Activated CD8-positive, alpha-beta memory T cell treated with anti-CD3 and anti-CD28 coated beads, Interleukin-2, amount 10 ng/mL, durations not matched to agents 7 days and 5 days (primary cell): Measurements from ENCODE around the gene ZNF609. TPM values are rescaled to one million over a fixed set of nuclear protein-coding genes. Genes with fewer than 3 reads are reported as not detected.

Experiments
- ATAC-seq: fragments of 150-1000 bp; cut with Tn5 transposase; one replicate; pipeline ENCODE4 v1.10.0; 2021; ENCODE audit warnings: moderate library complexity
- CTCF ChIA-PET: fragments of 350-600 bp; sonication (Branson Sonifier 250); formaldehyde crosslinking; loops from one replicate; lab custom pipeline; 2021; ENCODE audit warnings: antibody characterized with exemption; lab: Charles Lee
- DNase-seq: peaks from one replicate; pipeline ENCODE4 v3.0.0-alpha.2; 2020
- H3K27ac Mint-ChIP-seq: one replicate; pipeline ENCODE4 v1.8.0; 2021; ENCODE audit warnings: mild to moderate bottlenecking, mixed read lengths
- H3K27me3 Mint-ChIP-seq: one replicate; pipeline ENCODE4 v1.8.0; 2021; ENCODE audit warnings: mixed read lengths
- H3K36me3 Mint-ChIP-seq: one replicate; pipeline ENCODE4 v1.8.0; 2021; ENCODE audit warnings: mild to moderate bottlenecking, mixed read lengths
- H3K4me1 Mint-ChIP-seq: one replicate; pipeline ENCODE4 v1.8.0; 2021; ENCODE audit warnings: mixed read lengths
- H3K4me3 Mint-ChIP-seq: one replicate; pipeline ENCODE4 v1.8.0; 2021; ENCODE audit warnings: mild to moderate bottlenecking, moderate library complexity, mixed read lengths
- H3K9me3 Mint-ChIP-seq: one replicate; pipeline ENCODE4 v1.8.0; 2022; ENCODE audit warnings: low read depth, mixed read lengths
- total RNA-seq, 2 experiments: library from RNA; stranded (reverse); gene quantifications; one replicate each; pipeline ENCODE4 v1.2.3, GENCODE V29; 2021

The ZNF609 gene
- total RNA-seq, 2 experiments from 2014 or later = 36.8 to 47.5 TPM

DNA sequence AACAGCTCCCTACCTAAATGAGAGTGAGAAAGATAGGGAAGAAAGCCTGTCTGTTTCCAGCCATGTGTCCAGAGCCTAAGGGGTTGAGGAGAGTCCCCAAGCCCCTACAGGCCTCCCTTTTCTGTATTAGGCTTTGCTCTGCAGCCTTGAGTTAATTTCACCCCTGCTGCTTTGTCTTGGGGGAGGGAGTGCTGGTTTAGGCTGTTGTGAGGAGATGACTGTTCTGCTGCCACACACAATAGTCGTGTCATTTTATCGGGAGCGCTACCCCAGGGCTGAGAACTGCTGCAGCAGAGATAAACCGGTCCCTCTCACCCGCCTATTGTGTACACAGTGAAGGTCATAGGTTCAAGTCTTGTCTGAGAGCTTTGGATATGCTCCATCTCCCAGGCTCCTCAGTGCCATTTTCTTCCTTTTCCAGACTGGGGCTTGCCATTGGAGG lies 1.4 kb downstream of the ZNF609 start:
- CTCF ChIA-PET = interaction anchor here (0.6 to 0.7 kb wide), 2 partner anchors 178 to 267 kb away, joined by 3 read pairs; no protein-coding TSS in a partner anchor
- H3K9me3 Mint-ChIP-seq = no peaks in the 10 kb centered on the region
- H3K4me1 Mint-ChIP-seq = peaks cover 47% of the 10 kb centered on the region
- peak overlapping the region; percentile 89 for H3K27ac Mint-ChIP-seq
- H3K36me3 Mint-ChIP-seq = peaks cover 8% of the 10 kb centered on the region
- H3K27me3 Mint-ChIP-seq = no peaks in the 10 kb centered on the region
- ATAC-seq (peak; percentile 43), DNase-seq (peak; percentile 59)
- H3K4me3 Mint-ChIP-seq = peak overlapping the region; percentile 82

DNA sequence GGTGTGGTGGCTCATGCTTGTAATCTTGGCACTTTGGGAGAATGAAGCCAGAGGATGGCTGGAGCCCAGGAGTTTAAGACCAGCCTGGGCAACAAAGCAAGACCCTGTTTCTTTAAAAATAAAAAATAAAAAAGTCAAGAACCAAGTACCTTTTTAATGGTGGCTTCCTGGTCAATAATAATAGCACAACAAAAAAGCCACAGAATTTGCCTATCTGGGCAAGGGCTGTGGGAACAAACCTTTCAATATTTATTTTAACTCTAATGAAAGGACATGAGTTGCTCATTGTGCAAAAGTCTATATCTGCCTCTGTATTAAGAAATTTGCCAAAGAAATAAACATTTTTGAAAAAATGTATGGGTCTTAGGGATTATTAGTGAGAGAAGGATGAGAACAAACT lies 2.1 kb downstream of the ZNF609 start:
- CTCF ChIA-PET = no interaction called here
- H3K36me3 Mint-ChIP-seq = peaks cover 10% of the 10 kb centered on the region
- DNase-seq = no peak
- H3K27ac Mint-ChIP-seq = no peak overlapping the region
- H3K27me3 Mint-ChIP-seq = no peaks in the 10 kb centered on the region
- peaks cover 47% of the 10 kb centered on the region for H3K4me1 Mint-ChIP-seq
- peak overlapping the region; percentile 82 for H3K4me3 Mint-ChIP-seq
- no peak for ATAC-seq
- no peaks in the 10 kb centered on the region for H3K9me3 Mint-ChIP-seq

GRCh38 chr15:64464276-64465005 lies 4.1 kb downstream of the ZNF609 start:
- H3K4me3 Mint-ChIP-seq = no peak overlapping the region
- no peak for ATAC-seq
- no peak for DNase-seq
- H3K9me3 Mint-ChIP-seq = no peaks in the 10 kb centered on the region
- H3K36me3 Mint-ChIP-seq = peaks cover 13% of the 10 kb centered on the region
- peak overlapping the region; percentile 13 for H3K27ac Mint-ChIP-seq
- CTCF ChIA-PET = interaction anchor here (0.6 to 1.2 kb wide), 3 partner anchors 39 to 1030 kb away, joined by 3 to 4 read pairs (median 3); no protein-coding TSS in a partner anchor
- peaks cover 44% of the 10 kb centered on the region for H3K4me1 Mint-ChIP-seq
- H3K27me3 Mint-ChIP-seq = no peaks in the 10 kb centered on the region

DNA sequence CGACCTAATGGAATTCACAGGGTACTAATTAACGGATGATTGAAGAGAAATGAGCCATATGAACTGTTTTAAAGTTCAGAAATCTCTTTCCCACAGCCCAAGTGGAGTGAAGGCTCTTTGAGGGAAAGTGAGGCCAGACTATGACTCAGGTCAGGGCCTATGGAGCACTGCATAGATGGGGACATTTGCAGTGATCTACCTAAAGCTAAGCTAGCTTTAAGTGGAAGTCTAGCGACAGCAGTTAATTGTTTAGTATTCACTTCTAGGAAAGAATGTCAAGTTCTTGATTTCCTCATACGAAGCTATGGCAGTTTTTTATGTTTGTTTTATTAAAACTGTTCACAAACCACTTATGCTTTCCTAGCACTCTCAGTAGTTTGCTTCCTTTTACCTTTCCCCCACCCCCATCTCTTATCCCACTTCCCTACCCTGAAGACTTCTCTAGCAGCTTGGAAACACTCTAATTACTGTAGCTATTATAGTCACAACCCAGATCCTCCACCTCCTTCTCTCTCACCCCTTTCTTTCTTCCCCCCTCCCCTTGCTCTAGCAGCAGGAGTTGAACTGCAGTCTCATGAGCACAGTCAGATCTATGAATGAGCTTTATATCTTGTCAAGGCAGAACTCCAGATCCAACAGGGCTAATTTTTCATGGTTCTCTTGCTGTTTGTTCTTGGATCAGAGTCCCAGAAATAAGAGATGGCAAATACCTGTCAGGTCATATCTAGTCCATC lies 6.2 kb downstream of the ZNF609 start:
- H3K27me3 Mint-ChIP-seq = no peaks in the 10 kb centered on the region
- DNase-seq (no peak), ATAC-seq (no peak)
- H3K27ac Mint-ChIP-seq = no peak overlapping the region
- peaks cover 32% of the 10 kb centered on the region for H3K4me1 Mint-ChIP-seq
- H3K4me3 Mint-ChIP-seq = no peak overlapping the region
- peaks cover 16% of the 10 kb centered on the region for H3K36me3 Mint-ChIP-seq
- H3K9me3 Mint-ChIP-seq = no peaks in the 10 kb centered on the region
- CTCF ChIA-PET = interaction anchor here (0.7 kb wide), 1 partner anchor 9 kb away, joined by 3 read pairs; no protein-coding TSS in a partner anchor

- Mint-ChIP-seq H3K27me3 (no peaks in the 10 kb centered on the region), H3K9me3 (no peaks in the 10 kb centered on the region), H3K4me3 (no peak overlapping the region), H3K4me1 (peaks cover 8% of the 10 kb centered on the region), H3K36me3 (peaks cover 16% of the 10 kb centered on the region), H3K27ac (no peak overlapping the region)
- CTCF ChIA-PET = no interaction called here
- ATAC-seq (no peak), DNase-seq (no peak)
Measured at GRCh38 chr15:64472161-64472560, 11.8 kb downstream of the ZNF609 start.

DNA sequence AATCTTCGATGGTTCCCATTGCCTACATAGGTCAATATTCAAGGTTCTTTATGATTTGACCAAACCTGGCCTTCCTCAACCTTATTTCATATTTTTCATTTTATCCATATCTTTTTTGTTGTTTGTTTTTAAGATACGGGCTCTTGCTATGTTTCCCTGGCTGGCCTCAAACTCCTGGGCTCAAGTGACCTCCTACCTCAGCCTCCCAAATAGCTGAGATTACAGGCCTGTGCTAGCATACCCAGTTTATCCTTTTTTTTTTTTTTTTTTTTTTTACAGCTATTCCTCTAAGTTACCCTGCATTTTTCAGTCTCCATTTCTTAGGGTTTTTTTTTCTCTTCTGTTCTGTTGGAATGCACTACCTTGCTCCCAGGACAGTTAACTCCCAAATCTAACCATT lies 14.5 kb downstream of the ZNF609 start:
- Mint-ChIP-seq H3K27me3 (no peaks in the 10 kb centered on the region), H3K36me3 (peaks cover 12% of the 10 kb centered on the region), H3K27ac (no peak overlapping the region), H3K4me1 (peaks cover 8% of the 10 kb centered on the region), H3K9me3 (no peaks in the 10 kb centered on the region), H3K4me3 (no peak overlapping the region)
- ATAC-seq (no peak), DNase-seq (no peak)
- CTCF ChIA-PET = no interaction called here

DNA sequence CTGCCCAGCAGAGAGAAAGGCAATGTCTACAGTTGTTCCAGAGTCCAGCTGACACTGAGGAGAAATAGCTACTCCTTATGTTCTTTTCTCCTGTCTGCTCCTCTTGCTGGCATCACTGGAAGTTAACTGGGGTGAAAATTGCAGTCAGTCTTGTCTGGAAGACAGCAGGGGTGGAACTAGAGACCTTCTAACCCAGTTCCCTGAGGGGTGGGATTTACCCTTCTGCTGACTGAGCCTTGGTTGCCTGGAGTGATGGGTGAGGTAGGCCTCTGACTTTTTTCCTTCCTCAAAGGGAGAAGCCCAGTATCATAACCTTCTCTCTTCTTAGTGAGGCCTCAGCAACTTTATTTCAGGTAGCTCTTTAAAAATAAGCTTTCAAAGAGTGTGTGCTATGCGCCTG lies 16.2 kb downstream of the ZNF609 start:
- H3K27ac Mint-ChIP-seq = no peak overlapping the region
- CTCF ChIA-PET = interaction anchor here (1.5 kb wide), 1 partner anchor 177 kb away, joined by 3 read pairs; no protein-coding TSS in a partner anchor
- DNase-seq (no peak), ATAC-seq (no peak)
- no peak overlapping the region for H3K4me3 Mint-ChIP-seq
- no peaks in the 10 kb centered on the region for H3K27me3 Mint-ChIP-seq
- H3K36me3 Mint-ChIP-seq = peaks cover 9% of the 10 kb centered on the region
- H3K9me3 Mint-ChIP-seq = no peaks in the 10 kb centered on the region
- peaks cover 8% of the 10 kb centered on the region for H3K4me1 Mint-ChIP-seq

GRCh38 chr15:64478863-64479262 lies 18.5 kb downstream of the ZNF609 start:
- ATAC-seq (no peak), DNase-seq (no peak)
- no peaks in the 10 kb centered on the region for H3K27me3 Mint-ChIP-seq
- no peaks in the 10 kb centered on the region for H3K9me3 Mint-ChIP-seq
- H3K4me1 Mint-ChIP-seq = peaks cover 8% of the 10 kb centered on the region
- CTCF ChIA-PET = interaction anchor here (0.7 kb wide), 1 partner anchor 40 kb away, joined by 4 read pairs; no protein-coding TSS in a partner anchor
- peaks cover 9% of the 10 kb centered on the region for H3K36me3 Mint-ChIP-seq
- H3K4me3 Mint-ChIP-seq = no peak overlapping the region
- no peak overlapping the region for H3K27ac Mint-ChIP-seq

DNA sequence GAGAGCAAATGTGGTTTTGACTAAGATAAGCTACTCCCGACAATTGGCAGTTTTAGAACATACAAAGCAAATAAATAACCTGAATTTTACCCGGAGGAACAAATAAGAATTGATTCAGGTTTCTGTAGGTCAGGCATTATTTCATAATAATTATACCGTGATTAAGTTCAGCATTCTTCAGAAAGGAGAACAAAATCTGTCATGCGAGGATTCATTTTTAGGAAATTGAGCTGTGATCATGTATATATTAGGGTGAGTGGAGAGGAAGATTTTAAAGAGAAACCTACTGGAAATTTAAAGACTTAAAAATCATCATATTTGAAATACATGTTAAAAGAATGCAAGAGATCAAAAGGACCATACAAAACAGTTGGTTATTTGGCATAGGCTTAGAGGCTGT lies 20.5 kb downstream of the ZNF609 start:
- no peaks in the 10 kb centered on the region for H3K27me3 Mint-ChIP-seq
- peaks cover 10% of the 10 kb centered on the region for H3K36me3 Mint-ChIP-seq
- CTCF ChIA-PET = no interaction called here
- DNase-seq (no peak), ATAC-seq (no peak)
- no peak overlapping the region for H3K27ac Mint-ChIP-seq
- H3K9me3 Mint-ChIP-seq = no peaks in the 10 kb centered on the region
- no peak overlapping the region for H3K4me3 Mint-ChIP-seq
- peaks cover 5% of the 10 kb centered on the region for H3K4me1 Mint-ChIP-seq

- Mint-ChIP-seq H3K9me3 (no peaks in the 10 kb centered on the region), H3K36me3 (peaks cover 17% of the 10 kb centered on the region), H3K27ac (no peak overlapping the region), H3K4me3 (no peak overlapping the region), H3K4me1 (no peaks in the 10 kb centered on the region), H3K27me3 (no peaks in the 10 kb centered on the region)
- no peak for DNase-seq
- CTCF ChIA-PET = interaction anchor here (0.9 kb wide), 1 partner anchor 96 kb away, joined by 4 read pairs; the partner anchor contains the start of gene TRIP4
- ATAC-seq = no peak
Measured at GRCh38 chr15:64483749-64484148, 23.4 kb downstream of the ZNF609 start.

GRCh38 chr15:64485796-64486195 lies 25.4 kb downstream of the ZNF609 start:
- Mint-ChIP-seq H3K4me1 (no peaks in the 10 kb centered on the region), H3K36me3 (peaks cover 21% of the 10 kb centered on the region), H3K27me3 (no peaks in the 10 kb centered on the region), H3K27ac (no peak overlapping the region), H3K9me3 (no peaks in the 10 kb centered on the region), H3K4me3 (no peak overlapping the region)
- no peak for ATAC-seq
- CTCF ChIA-PET = no interaction called here
- DNase-seq = no peak

GRCh38 chr15:64490598-64491259 lies 30.4 kb downstream of the ZNF609 start:
- CTCF ChIA-PET = no interaction called here
- H3K4me1 Mint-ChIP-seq = peaks cover 2% of the 10 kb centered on the region
- H3K9me3 Mint-ChIP-seq = no peaks in the 10 kb centered on the region
- peaks cover 15% of the 10 kb centered on the region for H3K36me3 Mint-ChIP-seq
- DNase-seq (no peak), ATAC-seq (no peak)
- no peak overlapping the region for H3K4me3 Mint-ChIP-seq
- no peaks in the 10 kb centered on the region for H3K27me3 Mint-ChIP-seq
- no peak overlapping the region for H3K27ac Mint-ChIP-seq

- CTCF ChIA-PET = no interaction called here
- Mint-ChIP-seq H3K27ac (no peak overlapping the region), H3K4me1 (peaks cover 3% of the 10 kb centered on the region), H3K9me3 (no peaks in the 10 kb centered on the region), H3K36me3 (peaks cover 14% of the 10 kb centered on the region), H3K4me3 (no peak overlapping the region), H3K27me3 (no peaks in the 10 kb centered on the region)
- DNase-seq (no peak), ATAC-seq (no peak)
Measured at GRCh38 chr15:64493641-64494040, 33.3 kb downstream of the ZNF609 start.
